ENCODE measurements around the gene ABCB9. TPM values are rescaled to one million over a fixed set of nuclear protein-coding genes. Genes with fewer than 3 reads are reported as not detected.

Gene ABCB9
- total RNA-seq, 1 experiment from 2014 or later = 6.7 TPM

DNA sequence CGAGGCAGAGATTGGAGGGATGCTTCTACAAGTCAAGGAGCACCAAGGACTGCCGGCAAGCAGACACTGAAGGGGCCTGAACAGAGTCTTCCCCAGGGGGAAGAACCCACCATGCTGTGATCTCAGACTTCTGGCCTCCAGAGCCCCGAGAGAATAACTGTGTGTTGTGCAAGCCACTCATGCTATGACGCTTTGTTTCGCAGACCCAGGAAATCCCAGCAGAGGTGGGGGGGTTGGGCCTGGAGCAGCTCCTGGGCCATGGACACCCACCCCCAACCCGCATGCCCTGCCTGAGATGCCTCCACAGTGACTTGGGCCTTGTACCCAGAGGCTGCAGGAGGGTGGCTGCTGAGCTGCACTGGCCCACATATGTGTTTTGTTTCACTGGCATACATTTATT is 45.4 kb upstream of the ABCB9 start:
- intact Hi-C loops (cut with micrococcal nuclease; ENCODE audit: unreplicated experiment) = no loop called here
- Mint-ChIP-seq H3K27ac (ENCODE audit: unreplicated experiment) (no peak overlapping the region), H3K36me3 (ENCODE audit: insufficient read depth, unreplicated experiment) (peaks cover 7% of the 10 kb centered on the region), H3K4me1 (ENCODE audit: low read depth, unreplicated experiment) (peaks cover 7% of the 10 kb centered on the region), H3K9me3 (ENCODE audit: unreplicated experiment) (no peaks in the 10 kb centered on the region), H3K27me3 (ENCODE audit: insufficient read depth, unreplicated experiment) (no peaks in the 10 kb centered on the region), H3K4me3 (ENCODE audit: unreplicated experiment) (no peak overlapping the region)
- no TSS peak for BruUV-seq (replicated peaks)
- no peak for DNase-seq
- Histone ChIP-seq H3K4me1 (peaks cover 10% of the 10 kb centered on the region; the same call in 1 of the 2 replicates), H3K4me3 (ENCODE audit: low read depth, low read length) (no peak overlapping the region), H3K36me3 (ENCODE audit: control insufficient read depth, insufficient read depth, low read length) (no peaks in the 10 kb centered on the region), H3K9me3 (no peaks in the 10 kb centered on the region), H3K27me3 (replicated peaks; ENCODE audit: control insufficient read depth, insufficient read depth, low read length) (no peaks in the 10 kb centered on the region)
- TF ChIP-seq, protein P1, sequence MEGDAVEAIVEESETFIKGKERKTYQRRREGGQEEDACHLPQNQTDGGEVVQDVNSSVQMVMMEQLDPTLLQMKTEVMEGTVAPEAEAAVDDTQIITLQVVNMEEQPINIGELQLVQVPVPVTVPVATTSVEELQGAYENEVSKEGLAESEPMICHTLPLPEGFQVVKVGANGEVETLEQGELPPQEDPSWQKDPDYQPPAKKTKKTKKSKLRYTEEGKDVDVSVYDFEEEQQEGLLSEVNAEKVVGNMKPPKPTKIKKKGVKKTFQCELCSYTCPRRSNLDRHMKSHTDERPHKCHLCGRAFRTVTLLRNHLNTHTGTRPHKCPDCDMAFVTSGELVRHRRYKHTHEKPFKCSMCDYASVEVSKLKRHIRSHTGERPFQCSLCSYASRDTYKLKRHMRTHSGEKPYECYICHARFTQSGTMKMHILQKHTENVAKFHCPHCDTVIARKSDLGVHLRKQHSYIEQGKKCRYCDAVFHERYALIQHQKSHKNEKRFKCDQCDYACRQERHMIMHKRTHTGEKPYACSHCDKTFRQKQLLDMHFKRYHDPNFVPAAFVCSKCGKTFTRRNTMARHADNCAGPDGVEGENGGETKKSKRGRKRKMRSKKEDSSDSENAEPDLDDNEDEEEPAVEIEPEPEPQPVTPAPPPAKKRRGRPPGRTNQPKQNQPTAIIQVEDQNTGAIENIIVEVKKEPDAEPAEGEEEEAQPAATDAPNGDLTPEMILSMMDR (IDR thresholded peaks at IDR 0.05; ENCODE audit: insufficient read depth in 1 of 2, low read depth in 1 of 2, low read length in 1 of 2, severe bottlenecking in 1 of 2, unreplicated experiment in 1 of 2) = no peak
- POLR2A ChIA-PET = no interaction called here
- CTCF ChIA-PET = no interaction called here

DNA sequence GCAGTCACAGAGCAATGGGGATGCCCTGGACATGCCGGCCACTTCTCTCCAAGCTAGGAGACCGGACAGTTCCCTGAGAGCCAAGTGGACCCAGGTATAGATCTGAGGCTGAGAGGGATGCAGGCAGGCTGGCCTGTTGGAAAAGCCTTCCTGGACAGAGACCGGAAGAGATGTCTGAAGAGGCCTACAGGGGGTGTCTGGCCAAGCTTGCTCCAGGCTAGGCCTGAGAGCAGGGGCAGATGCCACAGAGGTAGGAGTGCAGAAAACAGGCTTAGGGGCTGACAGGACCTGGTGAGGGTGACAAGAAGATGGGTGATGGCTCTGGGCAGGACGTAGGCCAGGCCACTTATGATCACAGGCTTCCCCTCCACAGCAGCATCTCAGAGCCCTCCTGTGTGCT is 44.4 kb upstream of the ABCB9 start:
- H3K9me3 ChIP-seq = no peaks in the 10 kb centered on the region
- DNase-seq = no peak
- H3K36me3 ChIP-seq (ENCODE audit: control insufficient read depth, insufficient read depth, low read length) = no peaks in the 10 kb centered on the region
- ChIA-PET POLR2A (no interaction called here), CTCF (no interaction called here)
- intact Hi-C loops (cut with micrococcal nuclease; ENCODE audit: unreplicated experiment) = no loop called here
- Mint-ChIP-seq H3K9me3 (ENCODE audit: unreplicated experiment) (no peaks in the 10 kb centered on the region), H3K27ac (ENCODE audit: unreplicated experiment) (no peak overlapping the region), H3K4me3 (ENCODE audit: unreplicated experiment) (no peak overlapping the region), H3K36me3 (ENCODE audit: insufficient read depth, unreplicated experiment) (peaks cover 7% of the 10 kb centered on the region), H3K27me3 (ENCODE audit: insufficient read depth, unreplicated experiment) (no peaks in the 10 kb centered on the region), H3K4me1 (ENCODE audit: low read depth, unreplicated experiment) (peaks cover 7% of the 10 kb centered on the region)
- no peaks in the 10 kb centered on the region for H3K27me3 ChIP-seq (replicated peaks; ENCODE audit: control insufficient read depth, insufficient read depth, low read length)
- BruUV-seq (replicated peaks) = no TSS peak
- peaks cover 10% of the 10 kb centered on the region; the same call in 1 of the 2 replicates for H3K4me1 ChIP-seq
- TF ChIP-seq, protein P1 (IDR thresholded peaks at IDR 0.05; ENCODE audit: insufficient read depth in 1 of 2, low read depth in 1 of 2, low read length in 1 of 2, severe bottlenecking in 1 of 2, unreplicated experiment in 1 of 2) = no peak
- H3K4me3 ChIP-seq (ENCODE audit: low read depth, low read length) = no peak overlapping the region

DNA sequence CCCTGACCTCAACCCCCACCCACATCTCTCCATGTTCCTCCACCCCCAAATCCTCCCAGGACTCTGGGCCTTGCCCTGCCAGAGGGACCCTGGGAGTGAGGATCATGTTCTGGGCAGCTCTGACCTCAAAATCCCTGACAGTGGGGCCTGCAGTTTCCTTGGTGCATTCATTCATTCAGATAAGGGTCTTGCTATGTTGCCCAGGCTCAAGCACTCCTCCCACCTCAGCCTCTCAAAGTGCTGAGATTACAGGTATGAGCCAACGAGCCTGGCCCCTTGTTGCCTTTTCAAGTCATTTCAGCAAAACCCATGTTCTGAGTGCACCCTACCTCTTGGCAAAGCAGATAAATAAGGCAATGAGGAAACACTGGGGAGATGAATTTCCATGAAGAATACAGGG is 43.8 kb upstream of the ABCB9 start:
- POLR2A ChIA-PET = no interaction called here
- Histone ChIP-seq H3K27me3 (replicated peaks; ENCODE audit: control insufficient read depth, insufficient read depth, low read length) (no peaks in the 10 kb centered on the region), H3K9me3 (no peaks in the 10 kb centered on the region), H3K4me1 (peaks cover 10% of the 10 kb centered on the region; the same call in 1 of the 2 replicates), H3K36me3 (ENCODE audit: control insufficient read depth, insufficient read depth, low read length) (no peaks in the 10 kb centered on the region), H3K4me3 (ENCODE audit: low read depth, low read length) (no peak overlapping the region)
- Mint-ChIP-seq H3K4me1 (ENCODE audit: low read depth, unreplicated experiment) (peaks cover 7% of the 10 kb centered on the region), H3K9me3 (ENCODE audit: unreplicated experiment) (no peaks in the 10 kb centered on the region), H3K27ac (ENCODE audit: unreplicated experiment) (no peak overlapping the region), H3K27me3 (ENCODE audit: insufficient read depth, unreplicated experiment) (no peaks in the 10 kb centered on the region), H3K36me3 (ENCODE audit: insufficient read depth, unreplicated experiment) (peaks cover 7% of the 10 kb centered on the region), H3K4me3 (ENCODE audit: unreplicated experiment) (no peak overlapping the region)
- CTCF ChIA-PET = no interaction called here
- no TSS peak for BruUV-seq (replicated peaks)
- no peak for DNase-seq
- intact Hi-C loops (cut with micrococcal nuclease; ENCODE audit: unreplicated experiment) = no loop called here
- TF ChIP-seq, protein P1 (IDR thresholded peaks at IDR 0.05; ENCODE audit: insufficient read depth in 1 of 2, low read depth in 1 of 2, low read length in 1 of 2, severe bottlenecking in 1 of 2, unreplicated experiment in 1 of 2) = no peak
